Endodermal cell (in vitro differentiated cells): Measurements from ENCODE around the gene LONP2. TPM values are rescaled to one million over a fixed set of nuclear protein-coding genes. Genes with fewer than 3 reads are reported as not detected.
A peak's percentile ranks its signal among the peaks of the same experiment; 100 is the strongest.

ENCODE experiments used
- DNase-seq: peaks from one replicate; pipeline ENCODE4 v3.0.0-alpha.2; 2017
- H3K27ac ChIP-seq: 2 replicates; pipeline ENCODE4 v1.5.1; 2013; ENCODE audit warnings: mild to moderate bottlenecking, low read depth, low read length, moderate library complexity
- H3K27me3 ChIP-seq: 2 replicates; pipeline ENCODE4 v1.6.1; 2013; ENCODE audit warnings: mild to moderate bottlenecking, low read length, moderate library complexity; ENCODE audit not compliant: insufficient read depth, control insufficient read depth, poor library complexity, severe bottlenecking
- H3K36me3 ChIP-seq: 2 replicates; pipeline ENCODE4 v1.7.0; 2013; ENCODE audit warnings: mild to moderate bottlenecking, low read length, moderate library complexity; ENCODE audit not compliant: control insufficient read depth, insufficient read depth
- H3K4me1 ChIP-seq: one replicate; pipeline ENCODE4 v1.7.0; 2013; ENCODE audit warnings: low read length; ENCODE audit not compliant: control insufficient read depth, insufficient read depth
- H3K4me3 ChIP-seq: 2 replicates; pipeline ENCODE4 v1.5.1; 2013; ENCODE audit warnings: mild to moderate bottlenecking, low read length, moderate library complexity
- H3K9ac ChIP-seq: 2 replicates; pipeline ENCODE4 v1.6.1; 2013; ENCODE audit warnings: mild to moderate bottlenecking, low read length, moderate library complexity; ENCODE audit not compliant: poor library complexity, severe bottlenecking; ENCODE audit errors: extremely low read depth
- H3K9me3 ChIP-seq: 2 replicates; pipeline ENCODE4 v1.6.1; 2013; ENCODE audit warnings: mild to moderate bottlenecking, low read length, moderate library complexity; ENCODE audit not compliant: control insufficient read depth
- H3K27ac Mint-ChIP-seq: 2 replicates; pipeline ENCODE4 v1.8.0; 2020; ENCODE audit warnings: mixed read lengths
- H3K27me3 Mint-ChIP-seq: 2 replicates; pipeline ENCODE4 v1.8.0; 2021; ENCODE audit warnings: mild to moderate bottlenecking, mixed read lengths; ENCODE audit not compliant: insufficient read depth
- H3K36me3 Mint-ChIP-seq: 2 replicates; pipeline ENCODE4 v1.8.0; 2020; ENCODE audit warnings: low read depth, mixed read lengths
- H3K4me1 Mint-ChIP-seq: 2 replicates; pipeline ENCODE4 v1.8.0; 2020; ENCODE audit warnings: mixed read lengths
- H3K4me3 Mint-ChIP-seq: 2 replicates; pipeline ENCODE4 v1.8.0; 2020; ENCODE audit warnings: mild to moderate bottlenecking, moderate library complexity, mixed read lengths
- H3K9me3 Mint-ChIP-seq: 2 replicates; pipeline ENCODE4 v1.8.0; 2020; ENCODE audit warnings: mild to moderate bottlenecking, mixed read lengths
- CTCF ChIP-seq: fragments of 200-600 bp; sonication (generic); conservative IDR thresholded peaks from 2 replicates; pipeline ENCODE4 v1.5.0; 2021; ENCODE audit warnings: antibody characterized with exemption, mild to moderate bottlenecking
- WGBS, 2 experiments: methylation state at CpG; one replicate each; pipeline versions ENCODE4 v1.1.5 to v1.1.7; 2013; ENCODE audit warnings: missing lambda C conversion rate in 2 of 2, mixed read lengths in 1 of 2; ENCODE audit not compliant: insufficient coverage in 1 of 2, insufficient read length in 1 of 2; 5-methylcytosine and 5-hydroxymethylcytosine counted together
- total RNA-seq, 2 donors: library from RNA; stranded (reverse); fragmentation: NEBNext Ultra II Directional in 1 of 2; extraction: Animal tissue kit (Norgen Biotek cat#: 25700) in 1 of 2; gene quantifications; 2 replicates in 1 of 2; 3 replicates in 1 of 2; pipeline ENCODE4 v1.2.1, GENCODE V29; 2021

The LONP2 gene
- total RNA-seq, 2 donors from 2014 or later: 33.2 to 33.6 TPM

GRCh38 chr16:48359983-48360382 lies 115.9 kb downstream of the LONP2 start:
- Histone ChIP-seq H3K36me3 (peaks cover 60% of the 10 kb centered on the region), H3K9me3 (no peaks in the 10 kb centered on the region), H3K27ac (no peak overlapping the region), H3K9ac (no peak overlapping the region), H3K27me3 (no peaks in the 10 kb centered on the region), H3K4me1 (peaks cover 6% of the 10 kb centered on the region), H3K4me3 (no peak overlapping the region)
- H3K27ac Mint-ChIP-seq: peak overlapping the region; percentile 52
- WGBS, 2 experiments: 89 to 94% methylated on average over 1 to 2 of the region's 2 CpGs
- peaks cover 14% of the 10 kb centered on the region for H3K4me1 Mint-ChIP-seq
- H3K4me3 Mint-ChIP-seq: no peak overlapping the region
- no peaks in the 10 kb centered on the region for H3K9me3 Mint-ChIP-seq
- TF ChIP-seq CTCF: no peak
- no peak for DNase-seq
- H3K36me3 Mint-ChIP-seq: peaks cover 19% of the 10 kb centered on the region
- no peaks in the 10 kb centered on the region for H3K27me3 Mint-ChIP-seq

- WGBS, 2 experiments: 91% methylated on average over 3 of the region's 3 CpGs; no CpG with 5 or more reads in 1 of the 2 experiments
Observed at GRCh38 chr16:48361012-48361411, 116.9 kb downstream of the LONP2 start.

GRCh38 chr16:48361540-48362144 lies 117.5 kb downstream of the LONP2 start:
- Histone ChIP-seq H3K9me3 (no peaks in the 10 kb centered on the region), H3K4me3 (no peak overlapping the region), H3K27me3 (no peaks in the 10 kb centered on the region), H3K27ac (no peak overlapping the region), H3K36me3 (peaks cover 51% of the 10 kb centered on the region), H3K9ac (no peak overlapping the region), H3K4me1 (peaks cover 6% of the 10 kb centered on the region)
- Mint-ChIP-seq H3K9me3 (no peaks in the 10 kb centered on the region), H3K4me1 (peaks cover 21% of the 10 kb centered on the region), H3K4me3 (no peak overlapping the region), H3K36me3 (peaks cover 11% of the 10 kb centered on the region), H3K27me3 (no peaks in the 10 kb centered on the region), H3K27ac (no peak overlapping the region)
- DNase-seq: no peak
- TF ChIP-seq CTCF: no peak
- 92 to 96% methylated on average over 12 of the region's 12 CpGs for WGBS, 2 experiments

More at GRCh38 chr16:48361012-48361411, 116.9 kb downstream of the LONP2 start:
- no peak overlapping the region for H3K9ac ChIP-seq
- H3K4me3 ChIP-seq: no peak overlapping the region
- no peaks in the 10 kb centered on the region for H3K27me3 Mint-ChIP-seq
- H3K4me1 ChIP-seq: peaks cover 6% of the 10 kb centered on the region
- H3K27ac ChIP-seq: no peak overlapping the region
- H3K4me3 Mint-ChIP-seq: no peak overlapping the region
- peaks cover 12% of the 10 kb centered on the region for H3K36me3 Mint-ChIP-seq
- peaks cover 21% of the 10 kb centered on the region for H3K4me1 Mint-ChIP-seq
- no peaks in the 10 kb centered on the region for H3K9me3 ChIP-seq
- no peak for TF ChIP-seq CTCF
- peaks cover 51% of the 10 kb centered on the region for H3K36me3 ChIP-seq
- H3K27me3 ChIP-seq: no peaks in the 10 kb centered on the region
- no peak for DNase-seq
- no peaks in the 10 kb centered on the region for H3K9me3 Mint-ChIP-seq
- no peak overlapping the region for H3K27ac Mint-ChIP-seq
